ENCODE results near the gene PLXNA4. TPM values are rescaled to one million over a fixed set of nuclear protein-coding genes. Genes with fewer than 3 reads are reported as not detected.

PLXNA4 gene
- total and polyA plus RNA-seq, 2 experiments from 2014 or later, result 1.9 to 4.8 TPM

- TF ChIP-seq CTCF (IDR thresholded peaks at IDR 0.05; ENCODE audit: poor library complexity), result no peak
- no peak for TF ChIP-seq EZH2 (IDR thresholded peaks at IDR 0.05; ENCODE audit: borderline replicate concordance)
- TF ChIP-seq EZH2phosphoT487 (IDR thresholded peaks at IDR 0.05; ENCODE audit: low read depth, severe bottlenecking, unreplicated experiment), result no peak
- Histone ChIP-seq H3K27ac (no peak overlapping the region), H3K27me3 (no peaks in the 10 kb centered on the region), H4K20me1 (ENCODE audit: insufficient read depth, poor library complexity, severe bottlenecking) (no peaks in the 10 kb centered on the region), H3K9me2 (replicated peaks; ENCODE audit: insufficient read depth) (no peaks in the 10 kb centered on the region), H3K9me3 (ENCODE audit: low read depth) (no peaks in the 10 kb centered on the region), H3K4me3 (no peak overlapping the region), H3K79me2 (no peaks in the 10 kb centered on the region), H3K36me3 (replicated peaks; ENCODE audit: insufficient read depth, low read depth) (no peaks in the 10 kb centered on the region), H3K4me1 (ENCODE audit: insufficient read depth) (no peaks in the 10 kb centered on the region), H3K4me2 (no peak overlapping the region), H2AFZ (no peak overlapping the region)
- no peak for DNase-seq (ENCODE audit: low spot score)
- 85% methylated on average over 11 of the region's 11 CpGs for WGBS (ENCODE audit: low lambda C conversion rate, missing lambda C conversion rate)
These were observed 350.0 kb downstream of the PLXNA4 start for GRCh38 chr7:132226046-132226956.

GRCh38 chr7:132225216-132226030 is 350.8 kb downstream of the PLXNA4 start:
- no peaks in the 10 kb centered on the region for H3K4me1 ChIP-seq (ENCODE audit: insufficient read depth)
- H3K79me2 ChIP-seq, result no peaks in the 10 kb centered on the region
- H3K27ac ChIP-seq, result no peak overlapping the region
- H3K27me3 ChIP-seq, result no peaks in the 10 kb centered on the region
- H3K4me3 ChIP-seq, result no peak overlapping the region
- H4K20me1 ChIP-seq (ENCODE audit: insufficient read depth, poor library complexity, severe bottlenecking), result no peaks in the 10 kb centered on the region
- TF ChIP-seq EZH2 (IDR thresholded peaks at IDR 0.05; ENCODE audit: borderline replicate concordance) (no peak), CTCF (IDR thresholded peaks at IDR 0.05; ENCODE audit: poor library complexity) (no peak), EZH2phosphoT487 (IDR thresholded peaks at IDR 0.05; ENCODE audit: low read depth, severe bottlenecking, unreplicated experiment) (no peak)
- no peak overlapping the region for H2AFZ ChIP-seq
- H3K36me3 ChIP-seq (replicated peaks; ENCODE audit: insufficient read depth, low read depth), result no peaks in the 10 kb centered on the region
- 65% methylated on average over 8 of the region's 8 CpGs for WGBS (ENCODE audit: low lambda C conversion rate, missing lambda C conversion rate)
- DNase-seq (ENCODE audit: low spot score), result peak; percentile 10
- no peak overlapping the region for H3K4me2 ChIP-seq
- no peaks in the 10 kb centered on the region for H3K9me3 ChIP-seq (ENCODE audit: low read depth)
- no peaks in the 10 kb centered on the region for H3K9me2 ChIP-seq (replicated peaks; ENCODE audit: insufficient read depth)

GRCh38 chr7:132221356-132221755 is 354.9 kb downstream of the PLXNA4 start:
- H3K79me2 ChIP-seq, result no peaks in the 10 kb centered on the region
- no peaks in the 10 kb centered on the region for H3K9me3 ChIP-seq (ENCODE audit: low read depth)
- no peak overlapping the region for H2AFZ ChIP-seq
- H3K4me2 ChIP-seq, result no peak overlapping the region
- H4K20me1 ChIP-seq (ENCODE audit: insufficient read depth, poor library complexity, severe bottlenecking), result no peaks in the 10 kb centered on the region
- H3K4me1 ChIP-seq (ENCODE audit: insufficient read depth), result no peaks in the 10 kb centered on the region
- no peak overlapping the region for H3K4me3 ChIP-seq
- TF ChIP-seq EZH2phosphoT487 (IDR thresholded peaks at IDR 0.05; ENCODE audit: low read depth, severe bottlenecking, unreplicated experiment), result no peak
- no peak for TF ChIP-seq CTCF (IDR thresholded peaks at IDR 0.05; ENCODE audit: poor library complexity)
- no peak for TF ChIP-seq EZH2 (IDR thresholded peaks at IDR 0.05; ENCODE audit: borderline replicate concordance)
- H3K27me3 ChIP-seq, result no peaks in the 10 kb centered on the region
- H3K9me2 ChIP-seq (replicated peaks; ENCODE audit: insufficient read depth), result no peaks in the 10 kb centered on the region
- no peaks in the 10 kb centered on the region for H3K36me3 ChIP-seq (replicated peaks; ENCODE audit: insufficient read depth, low read depth)
- DNase-seq (ENCODE audit: low spot score), result no peak
- no peak overlapping the region for H3K27ac ChIP-seq

Measured in hepatocyte (in vitro differentiated cells).